OCI-LY7 (cell line): ENCODE measurements around the gene KCNMB2. TPM values are rescaled to one million over a fixed set of nuclear protein-coding genes. Genes with fewer than 3 reads are reported as not detected.

Source experiments
- BruUV-seq: library from RNA; stranded (reverse); fragments of 400-500 nt; replicated peaks from 2 replicates; lab custom pipeline; 2021; lab: Mats Ljungman, UMichigan
- CTCF ChIA-PET: fragments of 300-600 bp; sonication (Branson Sonifier 250); formaldehyde crosslinking; loops from one replicate; lab custom pipeline; 2022; ENCODE audit warnings: antibody characterized with exemption; ENCODE audit not compliant: unreplicated experiment; lab: Charles Lee
- POLR2A ChIA-PET: fragments of 300-600 bp; sonication (Branson Sonifier 250); formaldehyde crosslinking; loops from one replicate; lab custom pipeline; 2022; ENCODE audit warnings: antibody characterized with exemption; lab: Charles Lee
- DNase-seq: peaks from one replicate; pipeline ENCODE4 v3.0.0-alpha.2; 2015; ENCODE audit warnings: low spot score
- H2AFZ ChIP-seq: fragments of 200-600 bp; sonication (generic), shearing (Covaris generic); 2 replicates; pipeline ENCODE4 v1.6.1; 2014; ENCODE audit warnings: mild to moderate bottlenecking, antibody characterized with exemption, low read length, moderate library complexity
- H3K27ac ChIP-seq: fragments of 200-600 bp; sonication (generic); 2 replicates; pipeline ENCODE4 v1.5.1; 2014; ENCODE audit warnings: mixed run types, low read depth, mild to moderate bottlenecking, moderate library complexity, low read length, inconsistent platforms; ENCODE audit not compliant: poor library complexity, severe bottlenecking
- H3K36me3 ChIP-seq: fragments of 200-600 bp; sonication (generic); 2 replicates; pipeline ENCODE4 v1.6.1; 2014; ENCODE audit warnings: mild to moderate bottlenecking, antibody characterized with exemption, low read length, moderate library complexity, mixed read lengths; ENCODE audit not compliant: insufficient read depth
- H3K4me1 ChIP-seq: fragments of 200-600 bp; sonication (generic); 2 replicates; pipeline ENCODE4 v1.5.1; 2014; ENCODE audit warnings: mild to moderate bottlenecking, low read length; ENCODE audit not compliant: insufficient read depth, poor library complexity, severe bottlenecking
- H3K4me2 ChIP-seq: fragments of 200-600 bp; sonication (generic); 2 replicates; pipeline ENCODE4 v1.6.1; 2014; ENCODE audit warnings: mild to moderate bottlenecking, low read length
- H3K4me3 ChIP-seq: fragments of 200-600 bp; sonication (generic); 2 replicates; pipeline ENCODE4 v1.5.1; 2014; ENCODE audit warnings: mild to moderate bottlenecking, low read depth, low read length; ENCODE audit not compliant: poor library complexity, severe bottlenecking
- H3K79me2 ChIP-seq: fragments of 200-600 bp; sonication (generic); 2 replicates; pipeline ENCODE4 v1.6.1; 2016; ENCODE audit warnings: low read depth, mild to moderate bottlenecking, low read length, moderate library complexity, mixed read lengths; ENCODE audit not compliant: insufficient read depth
- H3K9me2 ChIP-seq: fragments of 200-600 bp; sonication (generic); 2 replicates; pipeline ENCODE4 v1.6.1; 2016; ENCODE audit warnings: mild to moderate bottlenecking, low read length, mixed read lengths; ENCODE audit not compliant: insufficient read depth
- H3K9me3 ChIP-seq: fragments of 200-600 bp; sonication (generic); 2 replicates; pipeline ENCODE4 v1.6.1; 2014; ENCODE audit warnings: mild to moderate bottlenecking, mixed run types, low read length, mixed read lengths
- H4K20me1 ChIP-seq: fragments of 200-600 bp; sonication (generic); 2 replicates; pipeline ENCODE4 v1.6.1; 2014; ENCODE audit warnings: mild to moderate bottlenecking, antibody characterized with exemption, low read length, moderate library complexity, mixed read lengths; ENCODE audit not compliant: insufficient read depth
- EZH2phosphoT487 ChIP-seq: fragments of 200-600 bp; sonication (generic); IDR thresholded peaks from 2 replicates; pipeline ENCODE4 v1.6.1; 2018; ENCODE audit warnings: low read depth, borderline replicate concordance, mild to moderate bottlenecking, mixed run types, antibody characterized with exemption, low read length, moderate library complexity, mixed read lengths
- intact Hi-C: fragments of 100-400 bp; cut with micrococcal nuclease; formaldehyde crosslinking; loops from one replicate; pipeline ENCODE4 v1.10.0; 2022; ENCODE audit not compliant: unreplicated experiment
- total RNA-seq, 2 experiments: library from RNA; depleted of rRNA in 1 of 2; stranded (reverse); fragments of >200 nt in 1 of 2; shearing (Covaris generic) in 1 of 2; gene quantifications; 2 replicates each; pipeline ENCODE4 v1.2.3, GENCODE V29; 2014 to 2022
- TF ChIP-seq, protein P1 (sequence below): fragments of 200-600 bp; sonication (generic); conservative IDR thresholded peaks from 2 replicates; pipeline ENCODE4 v1.5.1; 2014; ENCODE audit warnings: mild to moderate bottlenecking, antibody characterized with exemption, low read length, moderate library complexity, mixed read lengths

Gene KCNMB2
- total RNA-seq, 2 experiments from 2014 or later: not detected

DNA sequence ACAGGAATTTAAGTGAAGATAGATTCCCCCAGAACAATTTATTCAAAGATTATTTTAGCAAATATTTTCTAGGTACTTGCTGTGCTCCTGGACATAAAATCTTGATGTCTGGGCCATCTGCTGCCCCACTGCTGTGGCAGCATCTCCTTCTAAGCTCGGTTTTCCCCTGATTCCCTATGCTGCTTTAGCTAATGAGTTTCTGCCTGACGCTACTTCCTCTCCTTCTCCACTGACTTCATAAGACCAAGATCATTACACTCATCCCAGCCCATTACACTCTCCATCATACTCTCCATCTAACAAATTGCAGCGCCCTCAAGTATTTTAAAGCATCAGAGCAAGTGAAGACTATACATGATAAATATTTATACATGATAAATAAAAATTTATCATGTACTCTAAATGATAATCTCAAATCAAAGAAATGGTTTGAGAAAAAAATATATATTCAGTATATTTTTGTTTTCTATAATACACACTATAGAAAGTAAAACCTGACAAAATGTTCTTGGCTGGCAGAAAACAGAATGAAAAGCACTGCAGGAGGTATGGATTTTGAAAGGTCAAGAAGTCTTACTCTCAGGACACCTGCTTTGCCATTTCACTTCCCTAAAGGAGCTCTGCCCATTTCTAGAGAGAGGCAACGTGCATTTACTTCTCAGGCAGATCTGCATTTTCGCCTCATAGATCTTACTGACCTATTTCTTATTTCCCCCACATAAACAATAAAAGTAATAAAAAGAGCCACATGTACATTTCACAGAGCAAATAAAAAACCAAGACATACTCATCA lies 232.0 kb downstream of the KCNMB2 start:
- Histone ChIP-seq H3K27ac (no peak overlapping the region), H3K4me3 (no peak overlapping the region), H3K4me1 (no peaks in the 10 kb centered on the region), H3K9me2 (no peaks in the 10 kb centered on the region), H2AFZ (no peak overlapping the region), H4K20me1 (no peaks in the 10 kb centered on the region), H3K79me2 (no peaks in the 10 kb centered on the region), H3K4me2 (no peak overlapping the region), H3K36me3 (no peaks in the 10 kb centered on the region), H3K9me3 (no peaks in the 10 kb centered on the region)
- ChIA-PET POLR2A (no interaction called here), CTCF (no interaction called here)
- no peak for TF ChIP-seq EZH2phosphoT487
- TF ChIP-seq, protein P1, sequence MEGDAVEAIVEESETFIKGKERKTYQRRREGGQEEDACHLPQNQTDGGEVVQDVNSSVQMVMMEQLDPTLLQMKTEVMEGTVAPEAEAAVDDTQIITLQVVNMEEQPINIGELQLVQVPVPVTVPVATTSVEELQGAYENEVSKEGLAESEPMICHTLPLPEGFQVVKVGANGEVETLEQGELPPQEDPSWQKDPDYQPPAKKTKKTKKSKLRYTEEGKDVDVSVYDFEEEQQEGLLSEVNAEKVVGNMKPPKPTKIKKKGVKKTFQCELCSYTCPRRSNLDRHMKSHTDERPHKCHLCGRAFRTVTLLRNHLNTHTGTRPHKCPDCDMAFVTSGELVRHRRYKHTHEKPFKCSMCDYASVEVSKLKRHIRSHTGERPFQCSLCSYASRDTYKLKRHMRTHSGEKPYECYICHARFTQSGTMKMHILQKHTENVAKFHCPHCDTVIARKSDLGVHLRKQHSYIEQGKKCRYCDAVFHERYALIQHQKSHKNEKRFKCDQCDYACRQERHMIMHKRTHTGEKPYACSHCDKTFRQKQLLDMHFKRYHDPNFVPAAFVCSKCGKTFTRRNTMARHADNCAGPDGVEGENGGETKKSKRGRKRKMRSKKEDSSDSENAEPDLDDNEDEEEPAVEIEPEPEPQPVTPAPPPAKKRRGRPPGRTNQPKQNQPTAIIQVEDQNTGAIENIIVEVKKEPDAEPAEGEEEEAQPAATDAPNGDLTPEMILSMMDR: no peak
- DNase-seq: no peak
- intact Hi-C loops: no loop called here
- BruUV-seq: no TSS peak

GRCh38 chr3:178771511-178771910 lies 235.3 kb downstream of the KCNMB2 start:
- no peaks in the 10 kb centered on the region for H3K4me1 ChIP-seq
- no peak overlapping the region for H3K4me2 ChIP-seq
- H3K36me3 ChIP-seq: no peaks in the 10 kb centered on the region
- intact Hi-C loops: no loop called here
- no peak overlapping the region for H3K4me3 ChIP-seq
- H4K20me1 ChIP-seq: no peaks in the 10 kb centered on the region
- no peak overlapping the region for H2AFZ ChIP-seq
- TF ChIP-seq, protein P1: no peak
- no peak for TF ChIP-seq EZH2phosphoT487
- no peaks in the 10 kb centered on the region for H3K79me2 ChIP-seq
- no peak for DNase-seq
- no peaks in the 10 kb centered on the region for H3K9me2 ChIP-seq
- CTCF ChIA-PET: no interaction called here
- POLR2A ChIA-PET: interaction anchor here (0.5 to 0.7 kb wide), 3 partner anchors 56 to 1096 kb away, joined by 3 to 4 read pairs (median 3); no protein-coding TSS in a partner anchor
- no peaks in the 10 kb centered on the region for H3K9me3 ChIP-seq
- no TSS peak for BruUV-seq
- H3K27ac ChIP-seq: no peak overlapping the region

DNA sequence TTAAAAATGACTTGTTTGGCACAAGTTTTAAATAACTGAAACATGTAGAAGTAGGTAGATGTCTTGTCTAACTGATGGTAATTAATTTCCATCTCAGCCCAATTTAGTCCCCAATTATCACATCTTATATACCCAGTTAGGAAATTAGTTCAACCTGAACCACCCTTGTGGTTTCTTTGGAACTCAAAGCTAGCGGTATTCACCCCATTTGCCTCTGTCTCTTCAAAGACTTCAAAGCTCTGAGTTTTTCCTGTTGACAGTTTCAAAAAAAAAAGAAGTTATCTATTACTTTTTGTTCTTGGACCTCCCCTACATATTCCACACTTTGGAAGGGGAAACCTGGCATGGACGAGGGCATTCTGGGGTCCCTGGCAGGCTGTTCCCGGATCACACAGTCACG lies 236.5 kb downstream of the KCNMB2 start:
- Histone ChIP-seq H3K4me2 (no peak overlapping the region), H3K9me3 (no peaks in the 10 kb centered on the region), H3K79me2 (no peaks in the 10 kb centered on the region), H4K20me1 (no peaks in the 10 kb centered on the region), H3K4me3 (no peak overlapping the region), H3K9me2 (no peaks in the 10 kb centered on the region), H3K4me1 (no peaks in the 10 kb centered on the region), H2AFZ (no peak overlapping the region), H3K27ac (no peak overlapping the region), H3K36me3 (no peaks in the 10 kb centered on the region)
- no peak for DNase-seq
- intact Hi-C loops: no loop called here
- BruUV-seq: no TSS peak
- CTCF ChIA-PET: no interaction called here
- no peak for TF ChIP-seq EZH2phosphoT487
- TF ChIP-seq, protein P1: no peak
- POLR2A ChIA-PET: no interaction called here
